SH-SY5Y (cell line): ENCODE data around the gene PRKG1.

Experiments
- GATA2 ChIP-seq: IDR thresholded peaks from 2 replicates; pipeline ENCODE4 v1.6.1; 2011; ENCODE audit warnings: mild to moderate bottlenecking, low read depth, low read length
- GATA3 ChIP-seq: IDR thresholded peaks from 2 replicates; pipeline ENCODE4 v1.6.1; 2011; ENCODE audit warnings: low read depth, mild to moderate bottlenecking, low read length, moderate library complexity

GRCh38 chr10:51651063-51651462 lies 576.8 kb downstream of the PRKG1 start:
- no peak for TF ChIP-seq GATA2
- TF ChIP-seq GATA3: no peak
